ENCODE data around the gene CLIP4.

CLIP4 gene

DNA sequence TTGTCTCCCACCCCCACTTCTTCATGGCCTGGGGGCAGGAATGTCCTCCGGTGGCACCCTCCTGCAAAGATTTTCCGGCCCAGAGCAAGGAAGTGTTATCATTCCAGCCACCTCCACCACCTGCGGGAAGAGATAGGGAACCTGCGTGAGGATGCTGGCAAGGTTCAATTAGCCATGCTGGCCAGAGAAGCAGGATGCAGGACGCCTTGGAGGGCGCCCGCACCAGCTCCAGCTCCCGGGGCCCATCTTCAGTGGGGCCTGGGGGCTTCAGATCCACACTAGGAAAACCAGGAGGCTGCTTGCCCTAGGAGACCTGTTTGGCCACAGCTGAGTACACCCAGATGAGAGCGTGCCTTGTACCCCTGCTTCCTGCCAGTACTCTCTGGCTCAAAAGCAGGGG, 113.7 kb downstream of the CLIP4 start:
- no peaks in the 10 kb centered on the region for H3K27me3 ChIP-seq (ENCODE audit: insufficient read depth, low read length, poor library complexity, severe bottlenecking)
- no peak overlapping the region for H3K4me3 ChIP-seq (ENCODE audit: low read length, poor library complexity, severe bottlenecking)
- no peaks in the 10 kb centered on the region for H3K79me2 ChIP-seq (ENCODE audit: insufficient read depth, low read length)
- H3K36me3 ChIP-seq (ENCODE audit: insufficient read depth, low read length), result no peaks in the 10 kb centered on the region
- H3F3A ChIP-seq (ENCODE audit: low read depth), result no peaks in the 10 kb centered on the region
- no peak for TF ChIP-seq EZH2phosphoT487 (IDR thresholded peaks at IDR 0.05; ENCODE audit: borderline replicate concordance)
- TF ChIP-seq, protein P1, sequence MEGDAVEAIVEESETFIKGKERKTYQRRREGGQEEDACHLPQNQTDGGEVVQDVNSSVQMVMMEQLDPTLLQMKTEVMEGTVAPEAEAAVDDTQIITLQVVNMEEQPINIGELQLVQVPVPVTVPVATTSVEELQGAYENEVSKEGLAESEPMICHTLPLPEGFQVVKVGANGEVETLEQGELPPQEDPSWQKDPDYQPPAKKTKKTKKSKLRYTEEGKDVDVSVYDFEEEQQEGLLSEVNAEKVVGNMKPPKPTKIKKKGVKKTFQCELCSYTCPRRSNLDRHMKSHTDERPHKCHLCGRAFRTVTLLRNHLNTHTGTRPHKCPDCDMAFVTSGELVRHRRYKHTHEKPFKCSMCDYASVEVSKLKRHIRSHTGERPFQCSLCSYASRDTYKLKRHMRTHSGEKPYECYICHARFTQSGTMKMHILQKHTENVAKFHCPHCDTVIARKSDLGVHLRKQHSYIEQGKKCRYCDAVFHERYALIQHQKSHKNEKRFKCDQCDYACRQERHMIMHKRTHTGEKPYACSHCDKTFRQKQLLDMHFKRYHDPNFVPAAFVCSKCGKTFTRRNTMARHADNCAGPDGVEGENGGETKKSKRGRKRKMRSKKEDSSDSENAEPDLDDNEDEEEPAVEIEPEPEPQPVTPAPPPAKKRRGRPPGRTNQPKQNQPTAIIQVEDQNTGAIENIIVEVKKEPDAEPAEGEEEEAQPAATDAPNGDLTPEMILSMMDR (conservative IDR thresholded peaks at IDR 0.05; ENCODE audit: low read length), result no peak
- H3K4me2 ChIP-seq (ENCODE audit: low read depth, low read length, poor library complexity, severe bottlenecking), result no peak overlapping the region
- no peaks in the 10 kb centered on the region for H3K9me2 ChIP-seq (replicated peaks; ENCODE audit: low read depth, low read length)
- H3K9me3 ChIP-seq (ENCODE audit: insufficient read depth, low read depth, low read length), result no peaks in the 10 kb centered on the region
- no peak overlapping the region for H2AFZ ChIP-seq (ENCODE audit: low read length)
- no peaks in the 10 kb centered on the region for H4K20me1 ChIP-seq (ENCODE audit: insufficient read depth, low read length, poor library complexity, severe bottlenecking)
- no peak overlapping the region for H3K9ac ChIP-seq (ENCODE audit: low read depth, low read length, poor library complexity, severe bottlenecking)
- no peaks in the 10 kb centered on the region for H3K4me1 ChIP-seq (ENCODE audit: insufficient read depth, low read length, poor library complexity, severe bottlenecking)

DNA sequence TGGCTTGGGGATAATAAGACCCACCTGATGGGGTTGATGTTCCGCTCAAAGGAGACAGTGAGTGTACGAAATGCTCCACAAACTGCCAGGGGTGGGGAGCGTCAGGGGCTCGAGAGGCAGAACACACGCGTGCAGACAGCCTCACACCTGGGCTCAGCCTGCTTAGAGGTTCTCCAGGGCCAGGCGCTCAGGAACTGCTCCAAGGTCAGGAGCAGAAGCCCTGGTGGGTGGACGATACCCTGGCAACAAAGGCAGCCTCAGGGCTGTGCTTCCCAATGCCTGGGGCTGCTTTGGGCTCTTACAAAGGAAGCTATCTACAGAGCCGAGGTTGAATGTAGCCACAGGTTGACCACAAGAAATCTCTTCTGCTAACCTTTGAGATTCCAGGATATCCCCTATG, 114.4 kb downstream of the CLIP4 start:
- Histone ChIP-seq H3K36me3 (ENCODE audit: insufficient read depth, low read length) (no peaks in the 10 kb centered on the region), H3K9me2 (replicated peaks; ENCODE audit: low read depth, low read length) (no peaks in the 10 kb centered on the region), H4K20me1 (ENCODE audit: insufficient read depth, low read length, poor library complexity, severe bottlenecking) (no peaks in the 10 kb centered on the region), H3K79me2 (ENCODE audit: insufficient read depth, low read length) (no peaks in the 10 kb centered on the region), H3K9me3 (ENCODE audit: insufficient read depth, low read depth, low read length) (no peaks in the 10 kb centered on the region), H3K27me3 (ENCODE audit: insufficient read depth, low read length, poor library complexity, severe bottlenecking) (no peaks in the 10 kb centered on the region), H3K4me2 (ENCODE audit: low read depth, low read length, poor library complexity, severe bottlenecking) (no peak overlapping the region), H3K9ac (ENCODE audit: low read depth, low read length, poor library complexity, severe bottlenecking) (no peak overlapping the region), H3K4me3 (ENCODE audit: low read length, poor library complexity, severe bottlenecking) (no peak overlapping the region), H3F3A (ENCODE audit: low read depth) (no peaks in the 10 kb centered on the region), H2AFZ (ENCODE audit: low read length) (no peak overlapping the region), H3K4me1 (ENCODE audit: insufficient read depth, low read length, poor library complexity, severe bottlenecking) (no peaks in the 10 kb centered on the region)
- no peak for TF ChIP-seq EZH2phosphoT487 (IDR thresholded peaks at IDR 0.05; ENCODE audit: borderline replicate concordance)
- TF ChIP-seq, protein P1 (conservative IDR thresholded peaks at IDR 0.05; ENCODE audit: low read length), result no peak

DNA sequence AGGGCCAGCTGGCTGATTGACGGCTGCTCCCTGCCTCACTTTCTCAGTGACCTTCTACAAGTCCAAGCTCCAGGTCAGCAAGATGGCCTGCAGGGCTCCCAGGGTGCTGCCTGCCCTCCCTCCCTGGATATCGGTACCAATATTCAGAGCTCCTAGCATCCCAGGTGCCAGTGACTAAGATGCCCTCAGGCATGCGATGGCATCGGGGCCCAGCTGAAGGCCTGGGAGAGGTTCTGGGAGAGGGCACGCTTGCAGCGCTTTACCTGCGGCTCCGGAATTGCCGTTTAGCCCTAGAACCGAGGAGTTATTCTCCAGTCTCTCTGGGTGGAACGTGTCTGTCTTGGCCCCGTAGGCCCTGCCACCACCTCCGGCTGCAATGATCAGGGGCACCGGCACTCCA, 116.8 kb downstream of the CLIP4 start:
- TF ChIP-seq, protein P1 (conservative IDR thresholded peaks at IDR 0.05; ENCODE audit: low read length), result no peak
- Histone ChIP-seq H3K9me2 (replicated peaks; ENCODE audit: low read depth, low read length) (no peaks in the 10 kb centered on the region), H3F3A (ENCODE audit: low read depth) (no peaks in the 10 kb centered on the region), H3K27me3 (ENCODE audit: insufficient read depth, low read length, poor library complexity, severe bottlenecking) (no peaks in the 10 kb centered on the region), H3K4me2 (ENCODE audit: low read depth, low read length, poor library complexity, severe bottlenecking) (no peak overlapping the region), H3K36me3 (ENCODE audit: insufficient read depth, low read length) (no peaks in the 10 kb centered on the region), H3K79me2 (ENCODE audit: insufficient read depth, low read length) (no peaks in the 10 kb centered on the region), H4K20me1 (ENCODE audit: insufficient read depth, low read length, poor library complexity, severe bottlenecking) (no peaks in the 10 kb centered on the region), H2AFZ (ENCODE audit: low read length) (no peak overlapping the region), H3K9ac (ENCODE audit: low read depth, low read length, poor library complexity, severe bottlenecking) (no peak overlapping the region), H3K4me3 (ENCODE audit: low read length, poor library complexity, severe bottlenecking) (no peak overlapping the region), H3K4me1 (ENCODE audit: insufficient read depth, low read length, poor library complexity, severe bottlenecking) (no peaks in the 10 kb centered on the region), H3K9me3 (ENCODE audit: insufficient read depth, low read depth, low read length) (no peaks in the 10 kb centered on the region)

Data from Loucy (cell line).